ENCODE measurements around the gene SMAD5. TPM values are rescaled to one million over a fixed set of nuclear protein-coding genes. Genes with fewer than 3 reads are reported as not detected.

The SMAD5 gene
- total RNA-seq, result 55.5 and 66.1 TPM in 2 replicates

DNA sequence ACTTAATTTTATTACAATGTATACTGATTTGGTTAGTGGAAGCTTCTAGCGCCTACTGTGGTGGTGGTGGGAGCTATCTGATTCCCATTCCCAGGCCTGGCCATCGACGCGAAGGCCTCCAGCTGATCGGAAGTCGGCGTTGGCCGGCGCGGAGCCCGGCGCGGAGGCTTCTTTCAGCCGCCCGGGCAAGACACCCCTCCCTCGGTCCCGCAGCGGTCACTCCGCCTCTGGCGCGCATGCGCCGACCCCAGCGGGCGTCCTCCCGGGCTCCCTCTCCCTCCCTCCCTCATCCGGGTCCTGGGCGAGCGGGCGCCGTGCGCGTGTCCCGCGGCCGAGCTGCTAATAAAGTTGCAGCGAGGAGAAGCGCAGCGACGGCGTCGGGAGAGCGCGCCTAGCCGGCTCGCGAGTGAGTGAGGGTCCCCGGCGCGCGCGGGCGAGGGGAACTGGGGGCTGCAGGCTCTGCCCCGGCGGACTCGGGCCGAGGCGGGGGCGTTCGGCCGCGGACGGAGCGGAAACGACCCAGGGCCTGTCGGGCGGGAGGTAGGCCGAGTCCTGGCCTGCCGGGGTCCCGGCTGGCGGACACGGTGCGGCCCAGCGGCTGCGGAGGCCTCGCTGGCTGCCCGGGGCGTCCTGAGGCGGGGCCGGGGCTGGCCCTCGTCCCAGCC is at the start of gene SMAD5:
TSS of gene SMAD5 (plus strand) at position 289 of the 665 bp plus-strand sequence. CDS start 20,916 bp downstream, outside the sequence.

DNA sequence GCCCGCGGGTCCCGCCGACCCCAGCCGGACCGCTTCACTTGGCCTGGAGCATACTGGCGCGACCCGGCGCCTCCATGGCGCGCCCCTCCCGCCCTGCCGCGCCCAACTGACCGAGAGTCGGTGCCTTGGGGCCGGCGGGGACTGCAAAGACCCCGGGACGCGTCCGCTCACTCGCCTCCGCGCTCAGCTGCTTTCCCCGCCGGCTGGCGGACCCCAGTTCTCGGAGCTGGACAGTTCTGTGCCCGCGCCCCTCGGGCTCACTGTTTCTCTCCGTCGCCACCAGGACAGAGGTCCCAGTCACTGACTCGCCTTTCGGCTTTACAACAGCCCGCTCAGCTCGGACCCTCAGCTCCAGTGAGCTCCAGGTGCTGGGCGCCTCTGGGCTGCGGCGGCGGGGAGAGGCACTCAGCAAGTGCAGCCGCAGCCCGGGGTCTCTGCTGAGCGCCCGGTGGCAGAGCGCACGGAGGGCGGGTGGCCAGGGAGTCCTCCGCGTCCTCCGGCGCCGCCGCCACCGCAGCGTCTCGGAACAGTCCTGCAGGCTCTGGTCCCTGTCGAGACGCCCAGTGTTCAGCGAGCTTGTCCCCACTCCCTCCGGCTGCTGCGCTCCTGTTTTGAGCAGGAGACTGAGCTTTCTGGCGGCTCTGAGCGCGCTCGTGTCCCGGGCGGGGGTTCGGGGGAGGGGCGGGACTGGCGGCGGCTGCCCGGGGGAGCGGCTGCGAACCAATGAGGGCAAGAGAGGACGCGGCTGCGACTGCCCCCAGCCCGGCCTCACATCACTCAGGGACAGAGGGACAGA is 60.1 kb downstream of the SMAD5 start, which contains the start of gene SMIM32:
TSS of gene SMIM32 (minus strand) at position 637 of the 796 bp plus-strand sequence. CDS start 638 bp downstream, outside the sequence.

Small RNAs within 50 kb of the gene (small RNA-seq; reads per million reads assigned to genes)
- gene RF02173 (not detected), gene RF02175 (not detected), gene RF02176 (not detected)

Other genes starting within 250 kb of the SMAD5 start
- not detected in 2 replicates for gene IL9, start 237.0 kb upstream of the SMAD5 start, total RNA-seq
- gene LECT2, start 177.9 kb upstream of the SMAD5 start, total RNA-seq, result not detected in 2 replicates
- 386 and 430 TPM in 2 replicates for gene TGFBI, start 103.9 kb upstream of the SMAD5 start, total RNA-seq
- gene SMIM32, start 60.3 kb downstream of the SMAD5 start, total RNA-seq, result not detected in 2 replicates
- gene TRPC7, start 232.7 kb downstream of the SMAD5 start, total RNA-seq, result not detected in 2 replicates